ENCODE data around the gene ISM1. TPM values are rescaled to one million over a fixed set of nuclear protein-coding genes. Genes with fewer than 3 reads are reported as not detected.

The ISM1 gene
- total and polyA plus RNA-seq, 12 donors: 0.54 to 1.7 (median 1.0) TPM

DNA sequence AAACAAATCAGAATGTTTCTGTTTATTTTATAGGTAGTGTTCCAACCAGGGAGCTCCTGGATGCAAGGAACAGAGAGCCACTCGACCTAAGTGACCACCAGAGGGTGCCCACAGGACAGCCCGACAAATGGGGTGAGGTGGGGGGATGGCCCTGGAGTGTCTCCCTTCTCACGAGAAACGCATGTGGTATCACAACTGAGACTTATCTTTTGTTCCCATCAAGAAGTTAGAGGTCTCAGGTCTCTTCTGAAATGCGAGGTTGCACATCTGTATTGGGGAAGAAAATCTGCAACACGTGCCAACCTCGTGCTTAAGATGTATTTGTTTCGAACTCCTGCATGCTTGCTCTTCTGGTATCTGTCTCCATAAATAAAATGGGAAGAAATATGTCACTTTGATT is 104.0 kb downstream of the ISM1 start:
- intact Hi-C loops (cut with DNase I): loop anchor here in 2 of 10 donors (10.0 kb wide), 1 partner anchor 220 kb away; no protein-coding TSS in a partner anchor
- Histone ChIP-seq H3K4me1 (peaks cover 0 to 5% (median 0%) of the 10 kb centered on the region in 9 donors), H3K4me3 (no peak overlapping the region), H3K27me3 (peaks cover 0 to 5% (median 0%) of the 10 kb centered on the region in 7 donors), H3K9me3 (peaks cover 0 to 12% (median 2%) of the 10 kb centered on the region in 11 donors), H3K27ac (no peak overlapping the region), H3K36me3 (no peaks in the 10 kb centered on the region)
- WGBS, 2 donors: 46 to 47% methylated on average over 8 of the region's 8 CpGs
- ATAC-seq (no peak), DNase-seq (no peak)
- TF ChIP-seq, protein P1, sequence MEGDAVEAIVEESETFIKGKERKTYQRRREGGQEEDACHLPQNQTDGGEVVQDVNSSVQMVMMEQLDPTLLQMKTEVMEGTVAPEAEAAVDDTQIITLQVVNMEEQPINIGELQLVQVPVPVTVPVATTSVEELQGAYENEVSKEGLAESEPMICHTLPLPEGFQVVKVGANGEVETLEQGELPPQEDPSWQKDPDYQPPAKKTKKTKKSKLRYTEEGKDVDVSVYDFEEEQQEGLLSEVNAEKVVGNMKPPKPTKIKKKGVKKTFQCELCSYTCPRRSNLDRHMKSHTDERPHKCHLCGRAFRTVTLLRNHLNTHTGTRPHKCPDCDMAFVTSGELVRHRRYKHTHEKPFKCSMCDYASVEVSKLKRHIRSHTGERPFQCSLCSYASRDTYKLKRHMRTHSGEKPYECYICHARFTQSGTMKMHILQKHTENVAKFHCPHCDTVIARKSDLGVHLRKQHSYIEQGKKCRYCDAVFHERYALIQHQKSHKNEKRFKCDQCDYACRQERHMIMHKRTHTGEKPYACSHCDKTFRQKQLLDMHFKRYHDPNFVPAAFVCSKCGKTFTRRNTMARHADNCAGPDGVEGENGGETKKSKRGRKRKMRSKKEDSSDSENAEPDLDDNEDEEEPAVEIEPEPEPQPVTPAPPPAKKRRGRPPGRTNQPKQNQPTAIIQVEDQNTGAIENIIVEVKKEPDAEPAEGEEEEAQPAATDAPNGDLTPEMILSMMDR (IDR thresholded peaks at IDR 0.05): peak in 7 of 9 donors; percentile 31 to 45 (median 39)

DNA sequence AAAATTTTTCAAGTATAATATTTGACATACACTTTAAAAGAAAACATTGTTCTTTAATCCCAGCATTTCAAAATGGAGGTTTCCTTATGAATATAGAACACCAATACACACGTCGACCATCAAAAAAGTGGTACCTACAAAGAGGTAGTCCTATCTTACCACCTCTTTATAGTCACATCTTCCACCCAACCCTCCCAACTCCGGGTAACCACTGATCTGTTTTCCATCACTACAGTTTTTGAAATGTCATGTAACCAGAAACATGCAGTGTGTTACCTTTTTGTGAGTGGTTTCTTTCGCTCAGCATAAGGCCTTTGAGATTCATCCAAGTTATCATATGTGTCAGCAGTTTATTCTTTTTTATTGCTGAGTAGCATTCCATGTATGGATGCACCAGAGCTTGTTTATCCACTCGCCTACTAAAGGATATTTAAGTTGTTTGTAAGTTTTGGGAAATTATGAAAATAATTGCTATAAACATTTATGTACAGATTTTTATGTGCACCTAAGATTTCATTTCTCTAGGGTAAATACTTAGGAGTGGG is 104.8 kb downstream of the ISM1 start:
- TF ChIP-seq, protein P1 (IDR thresholded peaks at IDR 0.05): no peak
- intact Hi-C loops (cut with DNase I): loop anchor here in 2 of 10 donors (10.0 kb wide), 1 partner anchor 219 kb away; no protein-coding TSS in a partner anchor
- H3K27me3 ChIP-seq: peaks cover 0 to 5% (median 0%) of the 10 kb centered on the region in 7 donors
- H3K4me3 ChIP-seq: no peak overlapping the region
- ATAC-seq: no peak
- H3K36me3 ChIP-seq: no peaks in the 10 kb centered on the region
- H3K4me1 ChIP-seq: peaks cover 0 to 5% (median 0%) of the 10 kb centered on the region in 9 donors
- peaks cover 0 to 12% (median 2%) of the 10 kb centered on the region in 11 donors for H3K9me3 ChIP-seq
- no peak overlapping the region for H3K27ac ChIP-seq
- no peak for DNase-seq
- 78% methylated on average over 5 of the region's 5 CpGs for WGBS, 2 donors

DNA sequence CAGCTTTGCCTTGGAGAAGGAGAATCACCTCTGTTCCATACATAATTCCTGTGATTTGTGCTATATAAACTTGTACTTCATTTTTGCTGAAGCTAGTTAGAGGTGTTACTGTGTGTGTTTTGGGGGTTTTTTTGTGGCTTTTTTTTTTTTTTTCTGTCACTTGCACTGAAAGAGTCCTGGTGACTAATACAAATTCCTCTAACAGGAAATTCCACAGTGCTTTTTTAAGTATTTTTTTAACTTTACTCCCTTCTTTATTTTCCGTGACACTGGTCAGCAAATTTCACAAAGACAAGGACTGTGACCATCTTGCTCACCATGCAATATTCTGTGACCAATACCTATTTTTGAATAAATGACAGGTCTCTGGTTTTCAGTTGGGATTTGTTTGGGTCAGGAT is 110.5 kb downstream of the ISM1 start:
- ATAC-seq (no peak), DNase-seq (no peak)
- Histone ChIP-seq H3K4me1 (no peaks in the 10 kb centered on the region), H3K9me3 (peaks cover 0 to 12% (median 2%) of the 10 kb centered on the region in 11 donors), H3K27ac (no peak overlapping the region), H3K27me3 (no peaks in the 10 kb centered on the region), H3K4me3 (no peak overlapping the region), H3K36me3 (no peaks in the 10 kb centered on the region)
- WGBS, 2 donors: 59 to 79% methylated on average over 1 of the region's 1 CpG
- intact Hi-C loops (cut with DNase I): loop anchor here in 1 of 10 donors (10.0 kb wide), 2 partner anchors 57 to 213 kb away; no protein-coding TSS in a partner anchor
- TF ChIP-seq, protein P1 (IDR thresholded peaks at IDR 0.05): no peak

DNA sequence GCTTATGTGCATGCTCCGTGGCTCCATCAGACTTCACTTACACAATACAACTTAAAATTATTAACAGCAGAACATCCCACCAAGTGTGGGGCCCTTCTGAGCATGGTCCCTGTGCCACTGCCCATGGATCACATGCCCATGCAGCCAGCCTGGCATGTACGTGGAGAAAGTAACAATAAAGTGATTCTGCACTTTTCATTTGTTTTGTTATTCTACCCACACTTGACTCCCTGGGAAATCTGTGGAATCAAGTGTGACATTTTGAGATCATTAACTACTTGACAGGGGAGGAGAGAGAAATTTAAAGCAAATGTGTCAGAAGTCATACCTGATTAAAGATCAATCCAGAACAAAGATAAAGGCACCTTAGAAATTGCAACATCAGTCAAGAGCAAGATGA is 112.0 kb downstream of the ISM1 start:
- Histone ChIP-seq H3K27me3 (no peaks in the 10 kb centered on the region), H3K9me3 (peaks cover 0 to 6% (median 0%) of the 10 kb centered on the region in 11 donors), H3K4me1 (no peaks in the 10 kb centered on the region), H3K27ac (no peak overlapping the region), H3K36me3 (no peaks in the 10 kb centered on the region), H3K4me3 (no peak overlapping the region)
- TF ChIP-seq, protein P1 (IDR thresholded peaks at IDR 0.05): no peak
- ATAC-seq: no peak
- DNase-seq: no peak
- 73 to 75% methylated on average over 2 of the region's 2 CpGs for WGBS, 2 donors
- intact Hi-C loops (cut with DNase I): loop anchor here in 1 of 10 donors (10.0 kb wide), 2 partner anchors 58 to 212 kb away; no protein-coding TSS in a partner anchor
